Liver (tissue), 9 donors: Measurements from ENCODE around the gene HEYL. TPM values are rescaled to one million over a fixed set of nuclear protein-coding genes. Genes with fewer than 3 reads are reported as not detected.

Experiments used
- DNase-seq: peaks from one replicate; pipeline ENCODE4 v3.0.0-alpha.2; 2017; ENCODE audit warnings: low spot score
- H3K27ac ChIP-seq, 2 donors: one replicate each; pipeline ENCODE4 v1.7.0; 2013; ENCODE audit warnings: inconsistent platforms in 2 of 2, low read length in 2 of 2, control low read depth in 1 of 2, low read depth in 1 of 2, mild to moderate bottlenecking in 1 of 2
- H3K27me3 ChIP-seq, 4 donors: one replicate each; pipeline versions ENCODE4 v1.6.1 to v1.7.0; 2013; ENCODE audit warnings: low read length in 3 of 4, inconsistent platforms in 1 of 4, mild to moderate bottlenecking in 1 of 4, moderate library complexity in 1 of 4; ENCODE audit not compliant: control insufficient read depth in 4 of 4, insufficient read depth in 4 of 4
- H3K36me3 ChIP-seq, 4 donors: one replicate each; pipeline versions ENCODE4 v1.6.1 to v1.7.0; 2013; ENCODE audit warnings: low read length in 3 of 4, mild to moderate bottlenecking in 3 of 4, low read depth in 1 of 4, moderate library complexity in 1 of 4; ENCODE audit not compliant: control insufficient read depth in 4 of 4, insufficient read depth in 3 of 4
- H3K4me1 ChIP-seq, 4 donors: one replicate each; pipeline versions ENCODE4 v1.6.1 to v1.7.0; 2013; ENCODE audit warnings: low read length in 3 of 4, mild to moderate bottlenecking in 3 of 4, moderate library complexity in 1 of 4; ENCODE audit not compliant: control insufficient read depth in 4 of 4, insufficient read depth in 4 of 4
- H3K4me3 ChIP-seq, 3 donors: one replicate each; pipeline versions ENCODE4 v1.6.1 to v1.7.0; 2013; ENCODE audit warnings: low read length in 3 of 3, control low read depth in 1 of 3, low read depth in 1 of 3, mild to moderate bottlenecking in 1 of 3
- H3K9ac ChIP-seq, 2 donors: one replicate each; pipeline ENCODE4 v1.7.0; 2013; ENCODE audit warnings: low read length in 2 of 2, mild to moderate bottlenecking in 2 of 2, moderate library complexity in 2 of 2, control low read depth in 1 of 2, low read depth in 1 of 2
- H3K9me3 ChIP-seq, 4 donors: one replicate each; pipeline versions ENCODE4 v1.6.1 to v1.7.0; 2013; ENCODE audit warnings: low read length in 3 of 4; ENCODE audit not compliant: control insufficient read depth in 4 of 4
- ATF3 ChIP-seq: IDR thresholded peaks from 2 replicates; pipeline ENCODE4 v1.6.1; 2016; ENCODE audit warnings: antibody characterized with exemption
- CTCF ChIP-seq: fragments of 150-350 bp; IDR thresholded peaks from 2 replicates; pipeline ENCODE4 v1.5.1; 2017; ENCODE audit warnings: improper control_type of control experiment, low read depth, low read length; ENCODE audit not compliant: missing input control
- EGR1 ChIP-seq, 2 donors: IDR thresholded peaks; 2 replicates each; pipeline ENCODE4 v1.6.1; 2016 to 2018; ENCODE audit warnings: antibody characterized with exemption in 2 of 2, low read depth in 2 of 2
- FOXA1 ChIP-seq: IDR thresholded peaks from 2 replicates; pipeline ENCODE4 v1.6.1; 2016; ENCODE audit warnings: antibody characterized with exemption
- FOXA2 ChIP-seq: IDR thresholded peaks from 2 replicates; pipeline ENCODE4 v1.6.1; 2016; ENCODE audit warnings: antibody characterized with exemption
- GABPA ChIP-seq, 2 donors: IDR thresholded peaks in 1 of 2; conservative IDR thresholded peaks in 1 of 2; 2 replicates each; pipeline ENCODE4 v1.6.1; 2016; ENCODE audit warnings: antibody characterized with exemption in 2 of 2, mild to moderate bottlenecking in 1 of 2, moderate library complexity in 1 of 2
- HNF4G ChIP-seq: IDR thresholded peaks from 2 replicates; pipeline ENCODE4 v1.6.1; 2016; ENCODE audit warnings: antibody characterized with exemption
- JUND ChIP-seq, 2 donors: IDR thresholded peaks; 2 replicates each; pipeline ENCODE4 v1.6.1; 2016; ENCODE audit warnings: antibody characterized with exemption in 2 of 2
- MAX ChIP-seq: IDR thresholded peaks from 2 replicates; pipeline ENCODE4 v1.6.1; 2016; ENCODE audit warnings: antibody characterized with exemption
- NR2F2 ChIP-seq: IDR thresholded peaks from 2 replicates; pipeline ENCODE4 v1.6.1; 2016; ENCODE audit warnings: antibody characterized with exemption
- RAD21 ChIP-seq, 2 donors: IDR thresholded peaks; 2 replicates each; pipeline ENCODE4 v1.6.1; 2016; ENCODE audit warnings: antibody characterized with exemption in 2 of 2, mild to moderate bottlenecking in 2 of 2
- REST ChIP-seq: IDR thresholded peaks from 2 replicates; pipeline ENCODE4 v1.6.1; 2016; ENCODE audit warnings: antibody characterized with exemption, mild to moderate bottlenecking
- RXRA ChIP-seq, 2 donors: IDR thresholded peaks; 2 replicates each; pipeline ENCODE4 v1.6.1; 2017 to 2018; ENCODE audit warnings: antibody characterized with exemption in 2 of 2, mild to moderate bottlenecking in 1 of 2
- SP1 ChIP-seq: IDR thresholded peaks from 2 replicates; pipeline ENCODE4 v1.6.1; 2018; ENCODE audit warnings: antibody characterized with exemption, mild to moderate bottlenecking
- TAF1 ChIP-seq: conservative IDR thresholded peaks from 2 replicates; pipeline ENCODE4 v1.6.1; 2016; ENCODE audit warnings: antibody characterized with exemption, mild to moderate bottlenecking
- YY1 ChIP-seq: IDR thresholded peaks from 2 replicates; pipeline ENCODE4 v1.6.1; 2016; ENCODE audit warnings: antibody characterized with exemption, mild to moderate bottlenecking
- WGBS: extraction: QIAGEN DNeasy Blood & Tissue Kit; methylation state at CpG from one replicate; pipeline ENCODE4 v1.1.7; 2013; 5-methylcytosine and 5-hydroxymethylcytosine counted together
- polyA plus RNA-seq, 2 donors: library from polyadenylated mRNA; stranded (reverse) in 1 of 2; unstranded in 1 of 2; fragments of 200-250 nt in 1 of 2; fragments of >200 nt in 1 of 2; fragmentation: Nextera tagmentation in 1 of 2; extraction: Ambion mirVana in 1 of 2; gene quantifications; one replicate each; pipeline versions ENCODE4 v1.2.1 to v1.2.3, GENCODE V29; 2013 to 2015
- total RNA-seq, 2 donors: library from RNA; depleted of rRNA; stranded (reverse); fragments of >200 nt; gene quantifications; one replicate each; pipeline ENCODE4 v1.2.3, GENCODE V29; 2014
- donor health status: healthy.
- donor health status: healthy.
- donor health status: healthy.
- donor health status: healthy.
- donor health status: healthy.

HEYL gene
- total and polyA plus RNA-seq, 4 donors = 0.61 to 1.7 (median 1.2) TPM

GRCh38 chr1:39672551-39672947 lies 33.1 kb upstream of the HEYL start:
- no peak for TF ChIP-seq YY1
- TF ChIP-seq RAD21 (IDR thresholded peaks at IDR 0.05) = peak in 1 of 2 donors; percentile 32
- TF ChIP-seq HNF4G = no peak
- no peak for TF ChIP-seq EGR1 (IDR thresholded peaks at IDR 0.05; ENCODE audit: low read depth in 2 of 2)
- TF ChIP-seq GABPA (IDR thresholded peaks at IDR 0.05 in 1 of 2, conservative IDR thresholded peaks at IDR 0.05 in 1 of 2) = no peak
- TF ChIP-seq NR2F2 = no peak
- no peak for TF ChIP-seq ATF3
- WGBS = 17% methylated on average over 12 of the region's 12 CpGs
- Histone ChIP-seq H3K9me3 (no peaks in the 10 kb centered on the region), H3K4me3 (no peak overlapping the region), H3K27ac (no peak overlapping the region), H3K27me3 (peaks cover 0 to 3% (median 2%) of the 10 kb centered on the region in 4 donors), H3K36me3 (no peaks in the 10 kb centered on the region), H3K4me1 (peaks cover 2 to 14% (median 4%) of the 10 kb centered on the region in 4 donors), H3K9ac (no peak overlapping the region)
- no peak for DNase-seq

GRCh38 chr1:39671793-39672550 lies 32.5 kb upstream of the HEYL start, which contains the start of gene NT5C1A:
Gene NT5C1A (minus strand): TSS chr1:39672107. CDS start chr1:39672038, 69 bp downstream.
- TF ChIP-seq EGR1 (IDR thresholded peaks at IDR 0.05; ENCODE audit: low read depth in 2 of 2) (no peak), SP1 (no peak), FOXA2 (no peak), ATF3 (no peak), HNF4G (no peak)
- no peak within 1 kb of the TSS for H3K9ac ChIP-seq
- H3K4me1 ChIP-seq = peaks cover 2 to 14% (median 4%) of the 10 kb centered on the region in 4 donors
- no peak for DNase-seq
- peaks cover 0 to 3% (median 2%) of the 10 kb centered on the region in 4 donors for H3K27me3 ChIP-seq
- H3K4me3 ChIP-seq = peak within 1 kb of the TSS in 1 of 3 donors; percentile 58
- H3K27ac ChIP-seq = no peak within 1 kb of the TSS
- 3% methylated on average over 55 of the region's 55 CpGs for WGBS
- no peaks in the 10 kb centered on the region for H3K36me3 ChIP-seq
- H3K9me3 ChIP-seq = no peaks in the 10 kb centered on the region

- Histone ChIP-seq H3K27ac (no peak overlapping the region), H3K27me3 (peaks cover 0 to 3% (median 2%) of the 10 kb centered on the region in 4 donors), H3K9ac (no peak overlapping the region), H3K9me3 (no peaks in the 10 kb centered on the region), H3K4me1 (peaks cover 2 to 14% (median 4%) of the 10 kb centered on the region in 4 donors), H3K4me3 (peak overlapping the region in 1 of 3 donors; percentile 58), H3K36me3 (no peaks in the 10 kb centered on the region)
- no peak for DNase-seq
- no peak for TF ChIP-seq EGR1 (IDR thresholded peaks at IDR 0.05; ENCODE audit: low read depth in 2 of 2)
- no peak for TF ChIP-seq TAF1
- no peak for TF ChIP-seq FOXA2
- no peak for TF ChIP-seq RXRA (IDR thresholded peaks at IDR 0.05)
- TF ChIP-seq GABPA (IDR thresholded peaks at IDR 0.05 in 1 of 2, conservative IDR thresholded peaks at IDR 0.05 in 1 of 2) = no peak
- TF ChIP-seq RAD21 (IDR thresholded peaks at IDR 0.05) = no peak
- TF ChIP-seq NR2F2 = no peak
- no peak for TF ChIP-seq CTCF
- TF ChIP-seq HNF4G = no peak
- no peak for TF ChIP-seq JUND (IDR thresholded peaks at IDR 0.05)
- no peak for TF ChIP-seq REST
- TF ChIP-seq SP1 = no peak
- no peak for TF ChIP-seq MAX
- TF ChIP-seq FOXA1 = no peak
- no peak for TF ChIP-seq YY1
- 3% methylated on average over 26 of the region's 26 CpGs for WGBS
Observed at GRCh38 chr1:39671433-39671792, 32.0 kb upstream of the HEYL start.
